BJ (cell line): ENCODE measurements around the gene PHLPP2. TPM values are rescaled to one million over a fixed set of nuclear protein-coding genes. Genes with fewer than 3 reads are reported as not detected.

Source experiments
- CTCF ChIA-PET: fragments of 350-600 bp; formaldehyde crosslinking; extraction: SDS; loops from one replicate; lab custom pipeline; 2021; ENCODE audit warnings: antibody characterized with exemption, inconsistent platforms; lab: Yijun Ruan, JAX
- POLR2A ChIA-PET: fragments of 300-600 bp; sonication (Branson Sonifier 250); formaldehyde crosslinking; extraction: SDS; loops from one replicate; lab custom pipeline; 2021; ENCODE audit warnings: antibody characterized with exemption; lab: Charles Lee
- DNase-seq: peaks from one replicate; pipeline ENCODE4 v3.0.0-alpha.2; 2011; ENCODE audit warnings: low read depth
- H3K27me3 ChIP-seq: 2 replicates; pipeline ENCODE4 v1.6.0; 2011; ENCODE audit warnings: low read length; ENCODE audit not compliant: control insufficient read depth, insufficient read depth
- H3K36me3 ChIP-seq: 2 replicates; pipeline ENCODE4 v1.5.1; 2011; ENCODE audit warnings: low read length; ENCODE audit not compliant: control insufficient read depth, insufficient read depth
- H3K4me3 ChIP-seq: 2 replicates; pipeline ENCODE4 v1.5.1; 2011; ENCODE audit warnings: low read depth, mild to moderate bottlenecking, control low read depth, low read length
- CTCF ChIP-seq: IDR thresholded peaks from 2 replicates; pipeline ENCODE4 v1.5.1; 2011; ENCODE audit warnings: low read depth, mild to moderate bottlenecking, control low read depth, inconsistent platforms, low read length, moderate library complexity; ENCODE audit not compliant: insufficient read depth
- polyA plus RNA-seq: library from polyadenylated mRNA; depleted of rRNA; stranded (reverse); fragments of >200 nt; gene quantifications from 2 replicates; pipeline ENCODE4 v1.2.3, GENCODE V29; 2011

The PHLPP2 gene
- polyA plus RNA-seq, 1 experiment = 7.9 TPM

- no peak for DNase-seq
- ChIA-PET CTCF (interaction anchor here (0.8 to 2.0 kb wide), 2 partner anchors 9 to 20 kb away, joined by 3 to 8 read pairs; no protein-coding TSS in a partner anchor), POLR2A (no interaction called here)
- H3K4me3 ChIP-seq = no peak overlapping the region
- no peaks in the 10 kb centered on the region for H3K36me3 ChIP-seq
- peaks cover 6% of the 10 kb centered on the region for H3K27me3 ChIP-seq
- no peak for TF ChIP-seq CTCF
Observed at GRCh38 chr16:71631776-71632175, 92.7 kb downstream of the PHLPP2 start.

GRCh38 chr16:71630808-71631207 lies 93.7 kb downstream of the PHLPP2 start:
- no peak for DNase-seq
- Histone ChIP-seq H3K4me3 (no peak overlapping the region), H3K27me3 (peaks cover 13% of the 10 kb centered on the region), H3K36me3 (no peaks in the 10 kb centered on the region)
- POLR2A ChIA-PET = no interaction called here
- no peak for TF ChIP-seq CTCF
- CTCF ChIA-PET = interaction anchor here (2.0 kb wide), 1 partner anchor 19 kb away, joined by 8 read pairs; no protein-coding TSS in a partner anchor

- POLR2A ChIA-PET = no interaction called here
- DNase-seq = no peak
- no peaks in the 10 kb centered on the region for H3K36me3 ChIP-seq
- CTCF ChIA-PET = interaction anchor here (2.7 kb wide), 1 partner anchor 19 kb away, joined by 14 read pairs; no protein-coding TSS in a partner anchor
- no peak for TF ChIP-seq CTCF
- H3K27me3 ChIP-seq = peaks cover 15% of the 10 kb centered on the region
- no peak overlapping the region for H3K4me3 ChIP-seq
Observed at GRCh38 chr16:71629278-71630016, 95.1 kb downstream of the PHLPP2 start.

DNA sequence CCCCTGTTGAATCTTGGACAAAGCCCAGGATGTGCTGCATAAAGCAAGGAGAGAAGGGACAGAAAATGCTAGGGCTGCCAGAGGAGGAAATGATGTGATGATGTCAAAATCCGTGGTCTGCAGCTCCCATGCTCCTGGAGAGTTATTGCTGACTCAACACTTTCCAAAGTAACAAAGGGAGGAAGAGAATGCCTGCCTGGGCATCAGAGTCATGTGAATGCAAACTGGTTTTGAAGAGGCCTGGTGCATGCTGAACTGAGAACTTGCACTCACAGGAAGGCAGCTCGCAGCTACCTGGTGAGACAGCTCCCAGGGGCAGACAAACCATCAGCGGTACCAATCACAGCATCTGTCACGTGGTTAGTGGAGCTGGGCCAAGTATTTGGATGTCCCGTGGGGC lies 95.7 kb downstream of the PHLPP2 start:
- ChIA-PET CTCF (interaction anchor here (2.7 kb wide), 1 partner anchor 18 kb away, joined by 14 read pairs; no protein-coding TSS in a partner anchor), POLR2A (interaction anchor here (0.6 kb wide), 1 partner anchor 281 kb away, joined by 3 read pairs; no protein-coding TSS in a partner anchor)
- no peak overlapping the region for H3K4me3 ChIP-seq
- no peak for TF ChIP-seq CTCF
- no peaks in the 10 kb centered on the region for H3K36me3 ChIP-seq
- no peak for DNase-seq
- peaks cover 15% of the 10 kb centered on the region for H3K27me3 ChIP-seq

GRCh38 chr16:71627731-71628181 lies 96.7 kb downstream of the PHLPP2 start:
- no peak for DNase-seq
- no peak for TF ChIP-seq CTCF
- no peaks in the 10 kb centered on the region for H3K36me3 ChIP-seq
- no peak overlapping the region for H3K4me3 ChIP-seq
- peaks cover 15% of the 10 kb centered on the region for H3K27me3 ChIP-seq
- ChIA-PET CTCF (interaction anchor here (2.7 kb wide), 1 partner anchor 17 kb away, joined by 14 read pairs; no protein-coding TSS in a partner anchor), POLR2A (no interaction called here)
